SK-N-MC (cell line): Measurements from ENCODE around the gene GBX1.

Source experiments
- EZH2 ChIP-seq: fragments of 200-600 bp; sonication (generic); IDR thresholded peaks from one replicate; pipeline ENCODE4 v1.6.1; 2017; ENCODE audit warnings: antibody characterized with exemption
- FOXP2 ChIP-seq: optimal IDR thresholded peaks from 2 replicates; pipeline ENCODE3; 2011; ENCODE audit warnings: mild to moderate bottlenecking, moderate library complexity; ENCODE audit not compliant: insufficient read depth; ENCODE audit errors: extremely low read length, control extremely low read depth

DNA sequence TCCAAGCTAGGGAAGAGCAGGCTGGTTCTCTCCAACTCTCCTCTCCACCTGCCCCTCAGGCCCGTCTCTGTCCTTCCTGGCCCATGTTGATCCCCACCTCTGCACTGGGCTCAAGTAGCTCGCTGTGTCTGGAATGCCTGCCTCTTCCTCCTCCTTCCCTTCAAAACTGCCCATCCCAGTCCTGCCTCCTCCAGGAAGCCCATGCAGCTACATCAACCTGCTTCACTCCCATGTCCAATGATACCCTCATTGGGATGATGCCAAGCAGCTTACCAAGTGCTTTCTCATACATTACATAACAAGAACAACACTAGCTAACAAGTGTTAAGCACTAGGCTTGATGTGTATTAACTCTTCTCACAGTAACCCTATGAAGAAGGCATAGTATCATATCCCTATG is 11.3 kb upstream of the GBX1 start:
- TF ChIP-seq EZH2 (no peak), FOXP2 (no peak)
